Activated gamma-delta T cell (primary cell): ENCODE measurements around the gene PEBP1.

ENCODE experiments used
- DNase-seq: peaks from one replicate; lab custom pipeline; 2025; lab: John Stamatoyannopoulos, UW

PEBP1 gene

DNA sequence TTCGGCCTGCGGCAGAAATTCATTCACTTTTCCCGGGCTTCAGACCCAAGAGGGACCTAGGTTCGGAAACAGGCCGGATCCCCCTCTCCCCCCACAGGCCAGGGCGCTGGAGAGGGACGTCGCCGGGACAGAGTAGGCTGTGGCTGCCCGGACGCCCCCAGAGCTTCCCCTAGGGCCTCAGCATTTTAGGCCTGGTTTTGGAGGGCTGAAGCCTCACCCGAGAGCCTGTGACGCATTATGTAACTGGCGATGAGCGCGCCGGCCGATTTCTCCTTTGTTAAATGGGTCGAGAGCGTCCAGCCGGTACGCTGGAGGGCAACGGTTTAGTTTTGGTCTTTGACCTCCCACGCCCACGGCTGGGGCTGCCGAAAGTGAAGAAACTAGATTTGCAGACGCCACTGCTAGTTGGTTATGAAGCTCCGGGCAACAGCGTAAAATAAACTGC is 657 bp downstream of the PEBP1 start:
- no peak for DNase-seq

DNA sequence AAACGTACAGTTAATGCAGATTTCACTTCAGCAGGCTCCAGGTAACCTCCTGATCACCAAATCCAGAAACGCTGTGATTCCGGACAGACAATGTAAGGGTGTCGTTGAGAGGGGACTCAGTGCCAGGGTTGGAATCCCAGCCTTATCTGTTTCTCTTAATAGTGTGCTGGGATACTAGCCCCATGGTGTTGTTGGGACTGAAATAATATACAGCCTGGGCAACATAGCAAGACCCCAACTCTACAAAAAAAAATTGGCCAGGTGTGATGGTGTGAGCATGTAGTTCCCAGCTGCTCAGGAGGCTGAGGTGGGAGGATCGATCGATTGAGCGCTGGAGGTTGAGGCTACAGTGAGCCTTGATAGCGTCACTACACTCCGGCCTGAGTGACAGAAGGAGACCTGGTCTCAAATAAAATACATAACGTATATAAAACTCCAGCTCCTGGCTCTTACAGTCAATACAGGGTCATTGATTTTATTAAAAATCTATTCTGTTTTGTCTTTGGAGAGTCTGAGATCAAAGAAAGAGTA is 1.3 kb downstream of the PEBP1 start:
- no peak for DNase-seq

DNA sequence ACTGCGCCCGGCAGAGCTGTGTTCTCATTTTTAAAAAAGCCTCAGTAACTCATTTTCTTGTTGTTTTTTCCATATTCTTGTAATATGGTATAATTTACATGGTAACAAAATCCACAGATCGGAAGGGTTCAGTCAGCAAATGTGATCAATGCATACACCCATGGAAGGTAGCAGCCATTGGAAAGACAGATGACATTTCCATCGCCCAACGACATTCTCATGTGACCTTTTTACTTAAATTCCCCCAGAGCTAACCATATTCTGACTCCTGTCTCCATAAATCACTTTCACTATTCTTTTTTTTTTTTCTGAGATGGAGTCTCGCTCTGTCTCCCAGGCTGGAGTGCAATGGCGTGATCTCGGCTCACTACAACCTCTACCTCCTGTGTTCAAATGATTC is 4.9 kb downstream of the PEBP1 start:
- no peak for DNase-seq

DNA sequence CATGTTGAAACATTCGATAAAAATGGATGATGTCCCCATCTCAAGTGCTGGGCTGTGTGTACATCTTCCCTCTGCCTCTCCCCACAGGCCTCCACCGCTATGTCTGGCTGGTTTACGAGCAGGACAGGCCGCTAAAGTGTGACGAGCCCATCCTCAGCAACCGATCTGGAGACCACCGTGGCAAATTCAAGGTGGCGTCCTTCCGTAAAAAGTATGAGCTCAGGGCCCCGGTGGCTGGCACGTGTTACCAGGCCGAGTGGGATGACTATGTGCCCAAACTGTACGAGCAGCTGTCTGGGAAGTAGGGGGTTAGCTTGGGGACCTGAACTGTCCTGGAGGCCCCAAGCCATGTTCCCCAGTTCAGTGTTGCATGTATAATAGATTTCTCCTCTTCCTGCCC is 8.6 kb downstream of the PEBP1 start:
- DNase-seq, result no peak

GRCh38 chr12:118145113-118145797 is 9.3 kb downstream of the PEBP1 start:
- no peak for DNase-seq

DNA sequence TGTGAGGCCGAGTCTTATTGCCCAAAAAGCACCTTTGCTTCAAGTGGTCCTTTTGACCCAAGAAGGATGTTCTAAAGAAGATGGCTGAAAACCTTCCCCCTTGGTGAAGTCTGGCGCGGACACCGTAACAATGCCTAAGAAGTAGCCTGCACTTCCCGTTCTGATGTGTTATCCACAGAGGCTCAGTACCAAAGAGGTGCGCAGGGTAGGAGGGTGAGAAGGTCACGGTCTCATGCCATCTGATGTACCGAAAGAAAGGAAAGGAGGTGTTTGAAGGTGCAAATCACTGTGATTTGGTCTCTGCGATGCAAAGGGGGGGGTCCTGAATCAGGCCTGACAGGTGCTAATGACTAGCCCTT is 9.9 kb downstream of the PEBP1 start:
- DNase-seq, result no peak

- DNase-seq, result no peak
These were observed 12.4 kb downstream of the PEBP1 start for GRCh38 chr12:118148287-118148686.

DNA sequence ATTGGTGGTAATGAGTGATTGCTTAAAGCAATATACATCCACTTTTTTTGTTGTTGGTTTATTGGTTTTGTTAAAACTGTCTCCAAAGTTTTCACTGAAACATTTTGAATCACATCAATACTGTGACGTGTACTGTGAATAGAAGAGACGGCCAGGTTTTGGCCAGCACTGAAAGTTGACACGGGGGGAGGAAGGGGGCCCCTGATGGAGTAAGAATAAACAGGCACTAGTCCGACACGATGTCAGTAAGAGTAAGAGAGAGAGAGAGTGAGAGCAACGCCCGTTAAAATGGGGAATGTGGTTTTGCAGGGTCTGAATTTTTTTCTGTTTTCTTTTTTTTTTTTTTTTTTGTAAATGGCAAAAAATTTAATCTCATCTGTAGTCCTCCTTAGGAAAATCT is 14.7 kb downstream of the PEBP1 start:
- DNase-seq, result no peak

DNA sequence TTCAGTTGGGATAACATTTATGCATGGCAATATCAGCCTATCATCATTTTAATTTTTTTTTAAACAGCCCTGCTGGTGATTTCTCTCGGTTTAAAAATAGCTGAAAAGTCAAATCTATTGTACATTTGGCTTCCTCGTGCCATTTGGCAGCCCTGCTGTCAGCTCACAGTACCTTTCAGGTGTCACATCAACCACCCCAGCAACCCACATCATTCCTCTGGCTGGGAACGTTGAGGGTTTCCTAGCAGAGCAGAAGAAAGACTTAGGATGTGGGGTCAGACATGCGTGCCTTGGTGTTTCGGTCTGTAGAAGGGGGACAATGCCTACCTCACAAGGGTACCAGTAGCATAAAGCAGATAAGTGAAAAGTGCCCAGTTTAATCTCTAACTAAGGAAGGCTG is 15.8 kb downstream of the PEBP1 start:
- DNase-seq, result no peak

DNA sequence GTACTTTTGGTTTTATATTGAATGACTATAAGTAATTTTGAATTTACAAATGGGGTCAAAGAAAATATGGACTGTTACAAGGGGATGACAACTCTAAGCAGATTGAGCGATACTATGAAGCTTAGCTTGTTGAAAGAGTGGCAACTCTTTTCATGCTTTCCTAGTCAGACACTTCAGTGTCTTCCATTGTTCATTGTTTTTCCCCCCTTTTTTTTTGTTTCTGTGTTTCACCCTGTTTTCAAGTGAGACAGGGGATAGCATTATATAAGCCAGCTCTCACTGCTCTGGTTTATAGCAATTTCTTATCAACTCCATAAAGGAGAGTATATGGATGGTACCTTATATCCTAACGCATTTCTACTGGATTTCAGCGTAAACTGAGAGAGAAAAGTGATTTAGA is 24.6 kb downstream of the PEBP1 start:
- DNase-seq, result no peak

GRCh38 chr12:118164798-118165486 is 29.0 kb downstream of the PEBP1 start:
- DNase-seq, result no peak

- no peak for DNase-seq
These were observed 31.0 kb downstream of the PEBP1 start for GRCh38 chr12:118166946-118167345.

DNA sequence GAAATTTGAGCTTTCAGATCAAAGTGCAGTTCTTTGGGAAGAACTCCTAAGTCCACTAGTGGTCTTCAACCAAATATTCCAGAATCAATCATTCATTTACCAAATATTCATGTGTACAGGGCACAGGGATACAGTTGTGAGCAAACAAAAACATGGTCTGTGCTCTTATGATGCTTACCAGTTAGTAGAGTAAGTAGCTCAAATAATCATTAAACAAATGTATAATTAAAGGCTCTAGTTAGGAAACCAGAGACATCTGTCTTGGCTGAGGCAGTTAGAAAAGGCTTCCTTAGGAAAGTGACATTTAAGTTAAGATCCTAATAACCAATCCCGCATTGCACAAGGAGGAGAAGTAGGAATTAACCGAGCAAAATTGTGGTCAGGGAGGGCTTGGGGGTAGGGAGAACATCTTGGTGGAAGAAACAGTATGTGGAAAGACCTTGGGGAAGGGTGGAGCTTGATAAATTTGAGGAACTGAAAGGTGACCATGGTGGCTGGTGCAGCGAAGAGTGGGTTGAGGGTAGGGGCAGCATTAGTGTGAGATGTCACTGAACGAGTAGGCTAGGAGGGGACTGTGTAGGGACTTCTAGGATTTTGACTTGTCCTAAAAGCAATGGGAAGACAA is 40.0 kb downstream of the PEBP1 start:
- DNase-seq, result no peak

- no peak for DNase-seq
These were observed 47.2 kb downstream of the PEBP1 start for GRCh38 chr12:118183155-118183554.

- no peak for DNase-seq
These were observed 47.8 kb downstream of the PEBP1 start for GRCh38 chr12:118183711-118184110.

- DNase-seq, result no peak
These were observed 49.9 kb downstream of the PEBP1 start for GRCh38 chr12:118185602-118186397.

DNA sequence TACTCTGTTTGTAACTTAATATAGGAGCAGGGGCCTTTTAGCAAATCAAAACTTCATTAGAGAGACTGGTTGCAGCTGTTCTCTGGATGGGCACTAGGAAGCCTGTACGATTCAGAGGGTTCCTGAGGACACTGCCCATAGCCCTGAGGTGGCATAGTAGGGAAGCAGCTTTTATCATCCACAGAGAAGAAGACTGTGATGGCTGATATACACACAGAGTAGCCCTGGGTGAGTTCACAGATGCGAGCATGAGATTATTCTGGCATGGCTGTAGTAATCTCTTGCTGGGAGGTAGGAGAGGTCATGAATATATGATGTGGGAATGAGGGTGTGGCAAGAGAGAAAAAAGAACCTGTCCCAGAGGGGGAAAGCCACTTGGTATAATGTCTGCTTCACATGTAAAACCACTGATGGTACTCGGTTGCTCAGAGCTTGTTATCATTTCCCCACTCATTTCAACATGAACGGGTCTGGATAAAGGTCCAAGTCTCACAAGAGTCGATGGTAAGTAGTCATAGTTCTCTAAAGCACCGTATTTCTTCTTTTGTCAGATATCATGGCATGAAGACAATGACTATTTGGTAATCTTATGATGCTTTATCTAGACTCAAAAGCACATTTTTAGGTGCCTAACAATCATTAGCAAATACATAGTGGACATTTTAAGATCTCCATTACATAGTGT is 52.0 kb downstream of the PEBP1 start:
- DNase-seq, result no peak

DNA sequence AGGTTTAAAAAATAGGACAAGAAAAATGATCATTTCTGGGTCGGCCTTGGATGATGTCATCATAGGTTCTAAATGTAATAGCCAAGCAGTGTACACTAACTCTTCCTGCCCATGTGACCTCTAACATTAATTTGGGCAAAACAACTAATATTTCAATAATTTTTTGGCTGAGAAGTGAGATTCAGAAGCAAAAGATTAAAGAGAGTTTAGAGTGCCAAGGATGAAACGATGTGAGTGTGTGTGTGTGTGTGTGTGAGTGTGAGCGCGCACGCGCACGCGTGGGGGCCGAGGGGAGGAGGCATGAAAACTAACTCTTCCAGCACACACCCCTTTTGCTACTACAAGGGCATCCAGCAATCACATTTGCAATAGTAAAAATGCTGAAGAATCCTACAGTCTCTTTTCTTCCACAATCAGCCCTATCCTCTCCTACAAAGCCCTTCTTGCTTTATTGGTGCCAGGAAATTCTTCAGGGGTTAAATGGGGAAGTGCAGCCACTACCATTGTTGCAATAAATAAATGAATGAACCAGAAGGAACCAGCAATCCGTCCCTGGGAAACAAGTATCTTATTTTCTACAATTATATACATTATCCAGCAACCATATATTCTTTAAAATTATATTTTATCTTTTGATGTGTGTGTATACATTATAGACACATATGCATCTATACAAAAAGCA is 52.9 kb downstream of the PEBP1 start:
- DNase-seq, result no peak

DNA sequence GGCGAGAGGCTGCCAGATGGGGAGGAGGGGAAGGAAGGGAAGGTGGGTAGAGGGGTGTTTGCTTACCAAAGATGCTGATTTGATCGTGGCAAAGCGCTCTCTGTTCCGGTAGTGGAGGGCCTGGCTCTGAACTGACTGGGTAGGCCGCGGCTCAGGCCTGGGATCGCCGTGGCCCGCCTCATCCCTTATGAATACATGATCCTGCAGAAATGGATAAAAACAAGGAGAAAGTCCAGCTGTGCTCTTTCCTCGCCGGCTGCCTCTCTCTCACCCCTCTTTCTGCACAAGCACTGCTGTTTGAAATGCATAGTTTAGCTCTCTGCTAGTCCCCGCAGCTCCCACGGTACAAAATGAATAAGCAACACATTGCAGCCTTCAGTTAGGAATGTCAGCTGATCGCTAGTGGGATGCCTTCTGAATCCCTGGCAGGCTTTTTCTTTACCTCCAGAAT is 53.8 kb downstream of the PEBP1 start:
- no peak for DNase-seq

- DNase-seq, result no peak
These were observed 54.3 kb downstream of the PEBP1 start for GRCh38 chr12:118190266-118190665.

- no peak for DNase-seq
These were observed 57.6 kb downstream of the PEBP1 start for GRCh38 chr12:118193477-118193876.
